HL-60 (cell line): ENCODE data around the gene CD74.
"Not testable (repeated sequence)": the region's sequence is repeated elsewhere in the genome, so short reads cannot be mapped to it uniquely, and the experiment has no call there.

Experiments used
- GABPA ChIP-seq: IDR thresholded peaks from 2 replicates; pipeline ENCODE4 v1.6.1; 2012; ENCODE audit warnings: low read depth
- POLR2AphosphoS5 ChIP-seq: IDR thresholded peaks from 2 replicates; pipeline ENCODE4 v1.6.1; 2012; ENCODE audit warnings: low read depth
- SPI1 ChIP-seq: IDR thresholded peaks from 2 replicates; pipeline ENCODE4 v1.6.1; 2012; ENCODE audit warnings: low read depth, mild to moderate bottlenecking, borderline replicate concordance
- TF ChIP-seq, protein P1 (sequence below): IDR thresholded peaks from one replicate; pipeline ENCODE4 v1.5.1; 2011; ENCODE audit warnings: low read length, control low read depth, inconsistent platforms; ENCODE audit not compliant: insufficient read depth
- TF ChIP-seq, protein P2 (sequence below): IDR thresholded peaks from 2 replicates; pipeline ENCODE4 v1.6.1; 2012; ENCODE audit warnings: low read depth; ENCODE audit not compliant: insufficient replicate concordance

DNA sequence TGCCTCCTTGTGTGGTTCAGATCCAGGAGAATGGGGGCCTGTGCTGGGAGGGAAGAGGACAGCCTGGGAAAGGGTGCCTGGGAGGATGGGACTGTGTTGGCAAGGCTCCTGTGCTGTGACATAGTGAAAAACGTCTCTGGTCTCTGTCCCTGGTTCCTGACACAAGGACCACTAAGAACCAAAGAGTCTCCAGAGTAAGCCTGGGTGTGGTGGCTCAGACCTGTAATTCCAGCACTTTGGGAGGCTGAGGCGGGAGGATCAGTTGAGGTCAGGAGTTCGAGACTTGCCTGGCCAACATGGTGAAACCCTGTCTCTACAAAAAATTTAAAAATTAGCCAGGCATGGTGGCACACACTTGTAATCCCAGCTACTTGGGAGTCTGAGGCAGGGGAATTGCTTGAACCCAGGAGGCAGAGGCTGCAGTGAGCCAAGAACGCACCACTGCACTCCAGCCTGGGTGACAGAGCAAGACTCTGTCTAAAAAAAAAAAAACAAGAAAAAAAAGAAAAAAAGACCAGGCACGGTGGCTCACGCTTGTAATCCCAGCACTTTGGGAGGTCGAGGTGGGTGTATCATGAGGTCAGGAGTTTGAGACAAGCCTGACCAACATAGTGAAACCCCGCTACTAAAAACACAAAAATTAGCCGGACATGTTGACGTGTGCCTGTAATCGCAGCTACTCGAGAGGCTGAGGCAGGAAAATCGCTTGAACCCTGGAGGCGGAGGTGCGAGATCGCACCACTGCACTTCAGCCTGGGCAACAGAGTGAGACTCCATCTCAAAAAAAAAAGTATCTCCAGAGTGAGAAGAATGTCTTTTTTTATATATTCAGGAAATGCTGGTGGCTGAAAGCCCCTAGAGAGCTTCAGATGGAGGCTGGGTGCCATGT lies 1.4 kb upstream of the CD74 start:
- not testable (repeated sequence) for TF ChIP-seq POLR2AphosphoS5, GABPA, SPI1
- TF ChIP-seq, protein P1, sequence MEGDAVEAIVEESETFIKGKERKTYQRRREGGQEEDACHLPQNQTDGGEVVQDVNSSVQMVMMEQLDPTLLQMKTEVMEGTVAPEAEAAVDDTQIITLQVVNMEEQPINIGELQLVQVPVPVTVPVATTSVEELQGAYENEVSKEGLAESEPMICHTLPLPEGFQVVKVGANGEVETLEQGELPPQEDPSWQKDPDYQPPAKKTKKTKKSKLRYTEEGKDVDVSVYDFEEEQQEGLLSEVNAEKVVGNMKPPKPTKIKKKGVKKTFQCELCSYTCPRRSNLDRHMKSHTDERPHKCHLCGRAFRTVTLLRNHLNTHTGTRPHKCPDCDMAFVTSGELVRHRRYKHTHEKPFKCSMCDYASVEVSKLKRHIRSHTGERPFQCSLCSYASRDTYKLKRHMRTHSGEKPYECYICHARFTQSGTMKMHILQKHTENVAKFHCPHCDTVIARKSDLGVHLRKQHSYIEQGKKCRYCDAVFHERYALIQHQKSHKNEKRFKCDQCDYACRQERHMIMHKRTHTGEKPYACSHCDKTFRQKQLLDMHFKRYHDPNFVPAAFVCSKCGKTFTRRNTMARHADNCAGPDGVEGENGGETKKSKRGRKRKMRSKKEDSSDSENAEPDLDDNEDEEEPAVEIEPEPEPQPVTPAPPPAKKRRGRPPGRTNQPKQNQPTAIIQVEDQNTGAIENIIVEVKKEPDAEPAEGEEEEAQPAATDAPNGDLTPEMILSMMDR: not testable (repeated sequence)
- TF ChIP-seq, protein P2, sequence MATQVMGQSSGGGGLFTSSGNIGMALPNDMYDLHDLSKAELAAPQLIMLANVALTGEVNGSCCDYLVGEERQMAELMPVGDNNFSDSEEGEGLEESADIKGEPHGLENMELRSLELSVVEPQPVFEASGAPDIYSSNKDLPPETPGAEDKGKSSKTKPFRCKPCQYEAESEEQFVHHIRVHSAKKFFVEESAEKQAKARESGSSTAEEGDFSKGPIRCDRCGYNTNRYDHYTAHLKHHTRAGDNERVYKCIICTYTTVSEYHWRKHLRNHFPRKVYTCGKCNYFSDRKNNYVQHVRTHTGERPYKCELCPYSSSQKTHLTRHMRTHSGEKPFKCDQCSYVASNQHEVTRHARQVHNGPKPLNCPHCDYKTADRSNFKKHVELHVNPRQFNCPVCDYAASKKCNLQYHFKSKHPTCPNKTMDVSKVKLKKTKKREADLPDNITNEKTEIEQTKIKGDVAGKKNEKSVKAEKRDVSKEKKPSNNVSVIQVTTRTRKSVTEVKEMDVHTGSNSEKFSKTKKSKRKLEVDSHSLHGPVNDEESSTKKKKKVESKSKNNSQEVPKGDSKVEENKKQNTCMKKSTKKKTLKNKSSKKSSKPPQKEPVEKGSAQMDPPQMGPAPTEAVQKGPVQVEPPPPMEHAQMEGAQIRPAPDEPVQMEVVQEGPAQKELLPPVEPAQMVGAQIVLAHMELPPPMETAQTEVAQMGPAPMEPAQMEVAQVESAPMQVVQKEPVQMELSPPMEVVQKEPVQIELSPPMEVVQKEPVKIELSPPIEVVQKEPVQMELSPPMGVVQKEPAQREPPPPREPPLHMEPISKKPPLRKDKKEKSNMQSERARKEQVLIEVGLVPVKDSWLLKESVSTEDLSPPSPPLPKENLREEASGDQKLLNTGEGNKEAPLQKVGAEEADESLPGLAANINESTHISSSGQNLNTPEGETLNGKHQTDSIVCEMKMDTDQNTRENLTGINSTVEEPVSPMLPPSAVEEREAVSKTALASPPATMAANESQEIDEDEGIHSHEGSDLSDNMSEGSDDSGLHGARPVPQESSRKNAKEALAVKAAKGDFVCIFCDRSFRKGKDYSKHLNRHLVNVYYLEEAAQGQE: not testable (repeated sequence)
